Cerebellar nuclear complex (tissue), 1 donor: ENCODE data around the gene MCF2L.
A peak's percentile ranks its signal among the peaks of the same experiment; 100 is the strongest.
"Not testable (repeated sequence)": the region's sequence is repeated elsewhere in the genome, so short reads cannot be mapped to it uniquely, and the experiment has no call there.

ENCODE experiments used
- DNase-seq, 2 experiments: peaks; one replicate each; lab custom pipeline; 2025; lab: John Stamatoyannopoulos, UW

The MCF2L gene

GRCh38 chr13:112968910-112969691, at the start of gene MCF2L:
Gene MCF2L, plus strand, starts transcription at chr13:112969214. Its CDS starts 166 bp downstream, at chr13:112969380.
- DNase-seq = no peak

DNA sequence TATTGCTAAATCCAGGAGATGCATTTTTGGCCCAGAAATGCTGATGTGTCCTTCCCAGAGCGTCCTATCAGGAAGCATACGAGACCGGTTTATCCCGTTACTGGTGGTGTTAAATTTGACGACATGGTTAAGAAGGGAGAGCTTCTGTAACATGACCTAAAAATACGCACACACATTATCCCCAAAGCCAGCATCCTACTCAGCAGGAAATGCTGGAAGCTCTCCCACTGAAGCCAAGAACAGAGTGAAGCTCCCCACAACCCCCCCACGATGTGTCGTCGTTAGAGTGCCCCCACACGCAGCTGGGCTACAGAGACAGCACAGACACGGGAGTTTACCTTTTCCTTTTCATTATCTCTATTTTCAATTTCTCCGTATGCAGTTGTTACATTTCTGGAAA, 45.1 kb upstream of the MCF2L start:
- DNase-seq = no peak

DNA sequence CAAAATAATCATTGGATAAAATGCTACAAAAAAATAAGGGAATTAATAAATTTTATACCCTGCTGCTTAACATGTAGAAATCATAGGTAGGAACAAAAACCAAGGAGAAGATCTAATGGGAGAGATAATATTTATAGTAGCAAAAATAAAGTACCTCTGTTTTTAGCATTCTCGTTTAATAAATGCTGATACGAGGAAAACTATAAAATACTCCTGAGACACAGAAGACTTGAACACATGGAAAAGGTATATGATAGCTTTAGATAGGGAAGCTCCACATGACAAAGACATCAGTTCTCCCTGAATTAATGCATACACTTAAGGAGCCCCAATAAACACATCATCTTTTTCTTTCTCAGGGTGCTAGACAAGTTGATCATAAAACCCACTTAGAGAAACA, 44.6 kb upstream of the MCF2L start:
- DNase-seq = no peak

DNA sequence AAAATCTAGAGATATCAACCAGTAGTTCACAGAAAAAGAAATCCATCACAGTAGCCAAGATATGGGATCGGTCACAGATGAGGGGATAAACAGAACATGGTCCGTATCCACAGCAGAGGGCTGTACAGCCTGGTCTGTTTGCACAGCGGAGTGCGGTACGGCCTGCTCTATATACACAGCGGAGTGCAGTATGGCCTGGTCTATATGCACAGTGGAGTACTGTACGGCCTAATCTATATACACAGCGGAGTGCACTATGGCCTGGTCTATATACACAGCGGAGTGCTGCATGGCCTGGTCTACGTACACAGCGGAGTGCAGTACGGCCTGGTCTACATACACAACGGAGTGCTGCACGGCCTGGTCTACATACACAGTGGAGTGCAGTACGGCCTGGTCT, 43.0 kb upstream of the MCF2L start:
- DNase-seq = no peak

- DNase-seq = no peak
Measured at GRCh38 chr13:112926993-112927392, 42.0 kb upstream of the MCF2L start.

DNA sequence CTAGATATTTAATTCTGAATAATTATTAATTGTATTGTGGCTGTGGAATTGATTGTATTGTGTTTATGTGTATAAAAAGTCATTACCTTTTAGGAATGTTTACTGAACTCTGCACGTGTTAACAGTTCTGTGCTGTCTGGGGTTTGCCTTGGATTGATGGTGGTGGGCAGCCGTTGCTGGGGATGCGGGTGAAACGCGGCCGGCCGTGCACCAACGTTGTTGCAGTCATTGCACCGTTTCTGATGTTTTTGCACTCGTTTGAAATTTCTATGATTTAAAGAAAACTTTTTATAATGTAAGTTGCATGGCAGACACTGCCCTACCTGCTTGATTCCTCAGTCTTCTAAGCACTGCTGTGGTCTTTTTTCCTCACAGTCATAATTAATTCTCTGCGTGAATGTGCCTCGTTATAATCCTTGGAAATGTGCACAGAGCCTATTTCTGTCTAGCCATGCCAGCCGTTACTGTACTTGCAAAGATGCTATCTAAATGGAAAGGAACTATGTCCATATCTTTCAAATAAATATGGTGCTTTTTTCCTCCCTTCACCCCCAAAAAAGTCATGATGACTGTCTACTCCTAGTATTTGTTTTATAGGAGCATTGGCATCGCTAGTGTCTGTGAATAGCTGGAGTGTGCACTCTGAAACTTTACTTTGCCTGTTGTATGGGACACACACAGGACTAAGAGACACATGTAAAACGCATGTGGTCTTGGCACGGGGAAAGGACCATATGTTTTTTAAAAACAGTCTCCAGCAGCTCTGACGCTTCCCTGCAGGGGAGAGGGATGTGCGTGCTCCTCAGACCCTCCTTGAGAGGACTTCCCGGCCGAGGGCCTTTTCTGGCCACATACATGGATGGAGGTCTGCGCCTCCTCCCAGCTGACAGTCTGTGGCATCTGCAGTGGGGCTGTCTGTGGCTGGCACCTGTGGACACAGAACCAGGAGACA, 40.7 kb upstream of the MCF2L start:
- no peak for DNase-seq

GRCh38 chr13:112928972-112929782, 39.8 kb upstream of the MCF2L start:
- DNase-seq = no peak

DNA sequence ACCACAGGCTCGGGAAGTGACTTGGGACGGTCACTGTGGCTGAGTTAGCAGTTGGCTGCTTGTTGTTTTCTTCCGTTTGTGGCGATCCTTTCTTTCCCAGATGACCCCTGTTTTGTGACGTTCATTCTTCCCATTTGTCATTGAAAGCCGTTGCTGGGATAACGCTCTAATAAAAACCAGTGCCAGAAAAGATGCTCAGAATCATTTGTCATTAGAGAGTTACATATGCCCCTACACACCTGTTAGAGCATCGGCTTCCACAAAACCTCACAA, 39.3 kb upstream of the MCF2L start:
- DNase-seq = no peak

DNA sequence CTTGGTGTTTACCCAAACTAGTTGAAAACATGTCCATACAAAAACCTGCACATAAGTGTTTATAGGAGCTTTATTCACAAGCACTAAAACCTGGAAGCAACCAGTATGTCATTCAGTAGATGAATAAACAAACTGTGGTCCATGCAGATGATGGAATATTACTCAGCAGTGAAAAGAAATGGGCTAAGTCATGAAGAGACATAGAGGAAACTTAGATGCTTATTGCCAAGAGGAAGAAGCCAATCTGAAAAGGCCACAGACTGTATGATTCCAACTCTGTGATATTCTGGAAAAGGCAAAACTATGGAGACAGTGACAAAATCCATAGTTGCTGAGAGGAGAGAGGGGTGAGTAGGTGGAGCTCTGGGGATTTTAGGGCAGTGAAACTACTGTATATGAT, 38.8 kb upstream of the MCF2L start:
- no peak for DNase-seq

- peak; percentile 47 to 53 for DNase-seq
Measured at GRCh38 chr13:112931028-112931934, 37.7 kb upstream of the MCF2L start.

DNA sequence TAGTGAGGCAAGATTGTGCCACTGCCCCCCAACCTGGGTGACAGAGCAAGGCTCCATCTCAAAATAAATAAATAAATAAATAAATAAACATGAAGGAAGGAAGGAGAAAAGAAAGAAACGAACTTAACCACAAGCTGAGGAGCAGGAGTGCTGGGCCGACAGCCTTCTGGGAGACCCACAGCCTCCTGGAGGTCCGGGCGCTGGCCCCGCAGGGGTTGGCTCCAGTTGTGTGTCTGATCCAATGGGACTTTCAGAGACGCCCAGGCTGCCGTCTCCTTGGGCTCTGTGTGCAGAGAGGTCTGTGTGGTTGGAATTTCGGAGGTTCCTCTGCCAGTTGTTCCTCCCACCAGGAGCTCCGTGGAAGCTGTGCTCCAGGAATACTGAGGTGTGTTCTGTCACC, 36.0 kb upstream of the MCF2L start:
- DNase-seq = no peak

- peak; percentile 32 to 65 for DNase-seq
Measured at GRCh38 chr13:112933649-112934048, 35.4 kb upstream of the MCF2L start.

GRCh38 chr13:112934078-112934477, 34.9 kb upstream of the MCF2L start:
- no peak for DNase-seq

GRCh38 chr13:112938680-112939079, 30.3 kb upstream of the MCF2L start:
- DNase-seq = no peak

- DNase-seq = peak; percentile 89 to 98
Measured at GRCh38 chr13:112940236-112940635, 28.8 kb upstream of the MCF2L start.

DNA sequence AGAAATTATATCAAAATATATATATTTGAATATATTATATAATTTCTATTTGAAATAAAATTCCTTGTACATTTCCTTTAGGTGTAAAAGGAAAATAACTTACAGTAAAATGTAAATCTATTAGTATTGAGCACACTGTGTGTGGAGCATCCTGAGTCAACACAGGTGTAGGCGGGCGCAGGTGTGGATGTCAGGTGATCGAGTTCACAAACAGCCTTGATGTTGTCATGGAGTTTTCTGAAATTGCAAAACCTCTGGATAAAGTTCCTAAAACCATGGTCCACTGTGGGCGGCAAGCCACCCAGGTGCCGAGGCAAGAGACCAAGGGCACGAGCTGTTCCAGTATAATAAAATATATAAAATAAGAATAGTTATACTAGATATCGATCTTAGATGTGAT, 27.7 kb upstream of the MCF2L start:
- no peak for DNase-seq

- DNase-seq = not testable (repeated sequence)
Measured at GRCh38 chr13:112941765-112942164, 27.2 kb upstream of the MCF2L start.

DNA sequence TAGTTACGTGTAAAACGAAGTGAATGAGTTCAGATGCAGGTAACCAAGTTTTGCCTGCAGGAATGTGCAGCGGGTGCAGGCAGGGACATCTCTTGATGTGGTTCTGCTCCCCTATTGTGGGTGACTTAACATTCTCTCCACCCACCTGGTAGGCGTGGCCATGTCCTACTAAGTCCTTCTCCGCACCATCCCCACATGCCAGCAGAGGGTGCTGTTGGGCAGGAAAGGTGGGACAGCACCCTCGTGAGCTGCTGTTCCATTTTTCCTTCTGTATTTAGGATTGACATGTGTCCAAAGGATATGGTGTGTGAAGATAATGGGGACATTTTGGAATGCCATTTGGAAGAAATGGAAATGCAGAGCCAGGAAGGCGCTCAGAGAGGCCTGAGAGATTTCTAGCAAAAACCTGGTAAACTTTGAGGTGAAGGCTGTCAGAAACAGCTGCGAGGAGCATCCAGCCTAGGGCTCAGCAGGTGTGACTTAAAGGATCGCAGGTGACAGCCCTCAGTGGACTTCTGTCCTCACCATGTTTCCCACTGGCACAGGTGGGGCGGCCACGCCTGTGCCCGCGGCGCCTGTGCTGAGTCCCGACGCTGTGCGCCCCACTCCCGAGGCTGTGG, 26.2 kb upstream of the MCF2L start:
- DNase-seq = peak; percentile 89 to 92

GRCh38 chr13:112943309-112944125, 25.5 kb upstream of the MCF2L start:
- no peak for DNase-seq

- DNase-seq = no peak
Measured at GRCh38 chr13:112947796-112948195, 21.2 kb upstream of the MCF2L start.
